DOHH2 (cell line): ENCODE data around the gene ZBTB46.

Experiments used
- CTCF ChIP-seq: fragments of 200-600 bp; sonication (generic); IDR thresholded peaks from one replicate; pipeline ENCODE4 v1.5.1; 2014; ENCODE audit warnings: antibody characterized with exemption, mild to moderate bottlenecking, low read depth, low read length; ENCODE audit not compliant: poor library complexity, severe bottlenecking
- EZH2phosphoT487 ChIP-seq: fragments of 200-600 bp; sonication (generic); IDR thresholded peaks from 2 replicates; pipeline ENCODE4 v1.6.1; 2017; ENCODE audit warnings: borderline replicate concordance, mild to moderate bottlenecking, antibody characterized with exemption, low read length, moderate library complexity, mixed read lengths

- no peak for TF ChIP-seq CTCF
- TF ChIP-seq EZH2phosphoT487, result no peak
These were observed 53.5 kb downstream of the ZBTB46 start for GRCh38 chr20:63777614-63778013.
